ENCODE measurements around the gene KCNQ1OT1. TPM values are rescaled to one million over a fixed set of nuclear protein-coding genes. Genes with fewer than 3 reads are reported as not detected.
A peak's percentile ranks its signal among the peaks of the same experiment; 100 is the strongest.

Gene KCNQ1OT1
- total and polyA plus RNA-seq, 12 donors: 0.01 to 0.73 (median 0.43) TPM

DNA sequence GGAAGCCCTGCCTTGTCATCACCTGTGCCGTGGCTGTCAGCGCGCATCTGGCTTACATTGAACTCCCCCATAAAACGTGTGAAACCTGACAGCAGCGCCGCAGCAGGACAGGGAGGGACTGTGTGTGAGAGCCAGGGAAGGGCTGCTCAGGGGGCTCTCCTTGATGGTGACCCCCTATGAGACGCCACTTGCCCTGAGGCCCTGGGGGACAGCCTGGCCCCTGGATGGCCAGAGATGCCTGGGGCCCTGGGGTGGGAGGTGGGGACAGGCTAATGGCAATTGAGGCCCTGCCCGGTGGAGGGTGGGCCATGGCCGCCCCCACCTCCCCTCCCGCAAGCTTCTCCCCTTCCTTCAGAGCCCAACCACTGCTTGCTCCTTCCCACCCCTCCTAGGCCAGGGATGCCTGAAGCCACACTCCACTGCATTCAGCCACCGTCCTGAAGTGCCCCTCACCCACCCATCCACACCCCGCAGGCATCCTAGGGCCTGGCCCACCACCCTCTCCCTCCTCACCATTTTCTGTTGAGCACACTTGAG lies 35.3 kb upstream of the KCNQ1OT1 start:
- 94 to 98% methylated on average over 12 of the region's 12 CpGs for WGBS, 2 donors
- intact Hi-C loops (cut with DNase I): no loop called here
- TF ChIP-seq, protein P1, sequence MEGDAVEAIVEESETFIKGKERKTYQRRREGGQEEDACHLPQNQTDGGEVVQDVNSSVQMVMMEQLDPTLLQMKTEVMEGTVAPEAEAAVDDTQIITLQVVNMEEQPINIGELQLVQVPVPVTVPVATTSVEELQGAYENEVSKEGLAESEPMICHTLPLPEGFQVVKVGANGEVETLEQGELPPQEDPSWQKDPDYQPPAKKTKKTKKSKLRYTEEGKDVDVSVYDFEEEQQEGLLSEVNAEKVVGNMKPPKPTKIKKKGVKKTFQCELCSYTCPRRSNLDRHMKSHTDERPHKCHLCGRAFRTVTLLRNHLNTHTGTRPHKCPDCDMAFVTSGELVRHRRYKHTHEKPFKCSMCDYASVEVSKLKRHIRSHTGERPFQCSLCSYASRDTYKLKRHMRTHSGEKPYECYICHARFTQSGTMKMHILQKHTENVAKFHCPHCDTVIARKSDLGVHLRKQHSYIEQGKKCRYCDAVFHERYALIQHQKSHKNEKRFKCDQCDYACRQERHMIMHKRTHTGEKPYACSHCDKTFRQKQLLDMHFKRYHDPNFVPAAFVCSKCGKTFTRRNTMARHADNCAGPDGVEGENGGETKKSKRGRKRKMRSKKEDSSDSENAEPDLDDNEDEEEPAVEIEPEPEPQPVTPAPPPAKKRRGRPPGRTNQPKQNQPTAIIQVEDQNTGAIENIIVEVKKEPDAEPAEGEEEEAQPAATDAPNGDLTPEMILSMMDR (IDR thresholded peaks at IDR 0.05): no peak
- Histone ChIP-seq H3K27me3 (no peaks in the 10 kb centered on the region), H3K4me3 (no peak overlapping the region), H3K9me3 (no peaks in the 10 kb centered on the region), H3K27ac (no peak overlapping the region), H3K4me1 (peaks cover 0 to 30% (median 9%) of the 10 kb centered on the region in 9 donors), H3K36me3 (no peaks in the 10 kb centered on the region)
- ATAC-seq (no peak), DNase-seq (peak in 1 of 2 donors; percentile 5)

DNA sequence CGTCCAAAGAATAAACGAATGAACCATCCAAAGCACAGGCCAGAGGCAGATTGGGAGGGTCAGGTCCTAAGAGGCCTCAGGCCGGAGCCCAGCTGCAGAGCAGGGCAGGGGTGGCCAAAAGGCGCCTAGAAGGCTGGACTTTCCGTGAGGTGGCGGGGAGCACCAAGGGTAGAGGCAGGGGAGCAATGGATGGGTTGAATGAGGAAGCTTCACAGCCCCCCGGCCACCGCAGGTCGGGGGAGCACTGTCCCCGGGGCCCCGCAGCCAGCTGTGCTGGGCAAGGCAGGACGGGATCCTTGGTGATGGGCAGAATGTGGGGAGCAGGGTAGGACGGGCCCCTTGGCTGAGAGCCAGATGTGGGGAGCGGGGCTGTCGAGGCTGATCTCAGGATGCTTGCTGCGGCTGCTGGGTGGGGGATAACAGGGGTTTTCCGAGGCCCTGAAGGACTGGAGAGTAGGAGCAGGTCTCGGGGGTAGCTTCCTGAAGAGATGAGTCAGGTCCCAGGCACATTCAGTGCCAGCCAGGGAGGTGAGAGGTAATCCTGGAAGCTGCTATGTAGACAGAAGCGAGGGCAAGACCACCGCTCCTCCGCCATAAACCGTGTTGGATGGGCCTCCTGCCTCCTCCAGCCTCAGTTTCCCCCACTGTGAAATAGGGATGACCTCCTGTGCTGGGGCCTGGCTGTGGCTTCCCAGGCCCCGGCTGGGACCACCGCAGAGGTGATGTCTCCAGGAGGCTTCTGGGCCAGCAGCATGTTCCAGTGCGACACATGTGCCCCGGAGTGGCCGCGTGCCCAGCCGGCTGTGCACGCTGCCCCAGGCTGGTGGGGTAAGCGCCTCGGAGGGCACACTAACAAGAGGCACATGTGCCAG lies 34.6 kb upstream of the KCNQ1OT1 start:
- Histone ChIP-seq H3K27ac (no peak overlapping the region), H3K27me3 (no peaks in the 10 kb centered on the region), H3K4me3 (no peak overlapping the region), H3K36me3 (no peaks in the 10 kb centered on the region), H3K4me1 (peaks cover 0 to 28% (median 9%) of the 10 kb centered on the region in 9 donors), H3K9me3 (no peaks in the 10 kb centered on the region)
- TF ChIP-seq, protein P1 (IDR thresholded peaks at IDR 0.05): no peak
- intact Hi-C loops (cut with DNase I): no loop called here
- 89 to 91% methylated on average over 32 of the region's 32 CpGs for WGBS, 2 donors
- peak in 1 of 2 donors; percentile 15 for DNase-seq
- no peak for ATAC-seq

DNA sequence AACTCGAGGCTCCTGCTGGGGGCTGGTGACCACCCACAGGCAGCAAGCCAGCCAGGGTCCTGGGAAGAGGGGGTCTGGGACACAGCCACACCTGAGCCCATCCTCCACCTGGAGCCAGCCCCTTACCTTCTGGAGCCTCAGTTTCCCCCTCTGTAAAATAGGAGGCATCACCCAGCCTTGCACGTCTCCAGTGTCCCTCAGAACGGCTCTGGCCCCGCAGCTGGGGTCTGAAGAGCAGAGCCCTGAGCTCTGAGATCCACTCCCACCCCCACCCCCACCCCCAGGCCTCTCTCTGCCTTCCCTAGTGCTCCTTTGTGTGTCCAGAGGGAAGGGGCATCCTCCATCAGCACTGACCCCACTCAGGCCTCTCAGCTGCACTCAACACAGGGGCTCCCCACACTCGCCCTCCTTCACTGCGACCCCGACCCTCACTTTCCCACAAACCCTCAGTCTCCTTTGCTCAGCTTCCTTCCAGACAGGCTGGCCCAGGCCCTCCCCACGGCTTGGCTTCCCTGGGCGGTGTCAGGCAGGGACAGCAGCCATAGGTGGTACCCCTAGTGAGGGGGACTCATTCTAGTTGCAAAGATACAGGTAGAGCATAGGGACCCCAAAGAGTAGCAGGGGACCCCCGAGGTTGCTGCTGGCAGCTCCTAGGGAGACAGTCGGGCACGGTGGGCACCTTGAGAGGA lies 33.3 kb upstream of the KCNQ1OT1 start:
- H3K27ac ChIP-seq: no peak overlapping the region
- H3K27me3 ChIP-seq: no peaks in the 10 kb centered on the region
- H3K36me3 ChIP-seq: no peaks in the 10 kb centered on the region
- DNase-seq (peak in 1 of 2 donors; percentile 2), ATAC-seq (no peak)
- 92 to 96% methylated on average over 12 of the region's 12 CpGs for WGBS, 2 donors
- no peaks in the 10 kb centered on the region for H3K9me3 ChIP-seq
- peaks cover 0 to 26% (median 8%) of the 10 kb centered on the region in 9 donors for H3K4me1 ChIP-seq
- intact Hi-C loops (cut with DNase I): no loop called here
- H3K4me3 ChIP-seq: no peak overlapping the region
- TF ChIP-seq, protein P1 (IDR thresholded peaks at IDR 0.05): no peak

DNA sequence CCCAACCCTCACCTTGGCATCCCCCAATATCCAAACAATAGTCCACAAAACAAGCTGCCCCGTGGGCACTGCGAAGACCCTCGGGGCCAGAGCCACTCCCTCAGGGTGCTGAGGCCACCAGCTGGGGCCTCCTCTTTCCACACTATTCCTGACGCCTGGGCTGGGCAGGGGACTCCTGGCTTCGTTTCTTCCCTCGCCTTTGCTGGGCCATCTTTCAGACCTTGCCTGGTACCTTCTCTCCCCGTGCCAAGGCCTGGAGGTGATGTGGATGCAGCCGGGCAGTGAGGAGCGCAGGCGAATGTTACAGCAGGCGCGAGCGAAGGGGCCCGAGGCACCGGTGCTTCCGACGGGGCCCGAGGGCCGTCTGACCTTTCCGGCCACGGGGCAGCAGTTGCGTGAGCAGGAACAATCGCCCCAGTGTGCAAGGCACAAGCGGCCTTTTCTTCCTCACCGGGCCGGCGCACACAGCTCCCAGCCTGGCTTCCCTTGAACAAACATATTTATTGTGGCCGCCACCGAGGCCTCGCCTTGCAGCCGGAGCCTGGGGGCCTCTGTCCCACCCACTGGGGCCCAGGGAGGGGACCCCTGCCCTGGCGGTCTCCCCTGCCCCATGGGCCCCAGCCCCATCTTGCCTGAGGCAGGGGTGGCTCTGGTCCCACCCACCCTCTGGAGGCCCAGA lies 32.6 kb upstream of the KCNQ1OT1 start:
- Histone ChIP-seq H3K4me3 (no peak overlapping the region), H3K36me3 (no peaks in the 10 kb centered on the region), H3K27ac (no peak overlapping the region), H3K27me3 (no peaks in the 10 kb centered on the region), H3K4me1 (peaks cover 0 to 19% (median 3%) of the 10 kb centered on the region in 9 donors), H3K9me3 (no peaks in the 10 kb centered on the region)
- intact Hi-C loops (cut with DNase I): no loop called here
- peak in 1 of 2 donors; percentile 17 for DNase-seq
- TF ChIP-seq, protein P1 (IDR thresholded peaks at IDR 0.05): no peak
- ATAC-seq: no peak
- WGBS, 2 donors: 96 to 97% methylated on average over 32 of the region's 32 CpGs

All from heart right ventricle (tissue), 16 donors.